HCT116 (cell line): Measurements from ENCODE around the gene NUP210. TPM values are rescaled to one million over a fixed set of nuclear protein-coding genes. Genes with fewer than 3 reads are reported as not detected.

Experiments
- ATAC-seq: fragments of 200-7000 bp; cut with Tn5 transposase; 2 replicates; pipeline ENCODE4 v1.9.1; 2020; ENCODE audit warnings: mild to moderate bottlenecking, moderate library complexity
- BruUV-seq: library from RNA; stranded (reverse); fragments of 400-500 nt; replicated peaks from 2 replicates; lab custom pipeline; 2021; lab: Mats Ljungman, UMichigan
- CTCF ChIA-PET: fragments of 300-600 bp; sonication (Branson Sonifier 250); formaldehyde crosslinking; loops from one replicate; lab custom pipeline; 2021; ENCODE audit warnings: antibody characterized with exemption; lab: Charles Lee
- POLR2A ChIA-PET: fragments of 300-600, 350-600 bp; sonication (Branson Sonifier 250); formaldehyde crosslinking; loops from one replicate; lab custom pipeline; 2021; ENCODE audit warnings: antibody characterized with exemption; lab: Charles Lee
- RAD21 ChIA-PET, 2 experiments: fragments of 300-600 bp; sonication (Branson Sonifier 250); formaldehyde crosslinking; loops; one replicate each; lab custom pipeline; 2023; ENCODE audit warnings: low total read pairs in 2 of 2; ENCODE audit not compliant: uncharacterized antibody in 2 of 2, unreplicated experiment in 2 of 2, low non-redundant PET in 1 of 2; lab: Charles Lee
- DNase-seq: peaks from one replicate; pipeline ENCODE4 v3.0.0-alpha.2; 2010; ENCODE audit warnings: low read depth, low spot score
- H2AFZ ChIP-seq: fragments of 200-600 bp; shearing (Covaris generic), sonication (generic); 2 replicates; pipeline ENCODE4 v1.6.1; 2017; ENCODE audit warnings: low read depth, mixed run types, mixed read lengths, antibody characterized with exemption, low read length; ENCODE audit not compliant: poor library complexity, severe bottlenecking
- H3K27ac ChIP-seq: 2 replicates; pipeline ENCODE4 v1.5.1; 2012; ENCODE audit warnings: low read depth, low read length
- H3K27me3 ChIP-seq: fragments of 200-600 bp; sonication (generic); 2 replicates; pipeline ENCODE4 v1.6.1; 2016; ENCODE audit warnings: mixed run types, low read length, mixed read lengths; ENCODE audit not compliant: insufficient read depth
- H3K36me3 ChIP-seq, 2 experiments: fragments of 200-500 bp in 1 of 2; fragments of 200-600 bp in 1 of 2; sonication (Bioruptor generic) in 1 of 2; sonication (generic) in 1 of 2; 2 replicates each; pipeline versions ENCODE4 v1.5.1 to v1.6.1; 2014 to 2016; ENCODE audit warnings: low read length in 2 of 2, inconsistent platforms in 1 of 2, mixed read lengths in 1 of 2, mixed run types in 1 of 2; ENCODE audit not compliant: insufficient read depth in 2 of 2, control insufficient read depth in 1 of 2
- H3K4me1 ChIP-seq, 2 experiments: fragments of 200-600 bp in 1 of 2; sonication (generic) in 1 of 2; 2 replicates each; pipeline versions ENCODE4 v1.5.1 to v1.6.1; 2012 to 2017; ENCODE audit warnings: low read length in 2 of 2, inconsistent platforms in 1 of 2, mild to moderate bottlenecking in 1 of 2, mixed read lengths in 1 of 2, mixed run types in 1 of 2, moderate library complexity in 1 of 2; ENCODE audit not compliant: insufficient read depth in 2 of 2, control insufficient read depth in 1 of 2
- H3K4me2 ChIP-seq: fragments of 200-600 bp; sonication (generic); 2 replicates; pipeline ENCODE4 v1.6.1; 2017; ENCODE audit warnings: mixed run types, low read length, mixed read lengths
- H3K4me3 ChIP-seq, 2 experiments: fragments of 200-600 bp in 1 of 2; sonication (generic) in 1 of 2; replicated peaks in 1 of 2; 2 replicates each; pipeline ENCODE4 v1.5.1; 2011 to 2016; ENCODE audit warnings: low read length in 2 of 2, control low read depth in 1 of 2, low read depth in 1 of 2, mild to moderate bottlenecking in 1 of 2, mixed read lengths in 1 of 2, mixed run types in 1 of 2
- H3K79me2 ChIP-seq: fragments of 200-600 bp; sonication (generic); 2 replicates; pipeline ENCODE4 v1.6.1; 2017; ENCODE audit warnings: mild to moderate bottlenecking, mixed run types, low read length, moderate library complexity, mixed read lengths; ENCODE audit not compliant: insufficient read depth
- H3K9ac ChIP-seq: fragments of 200-600 bp; sonication (generic); 2 replicates; pipeline ENCODE4 v1.6.1; 2016; ENCODE audit warnings: low read length, mixed read lengths
- H3K9me2 ChIP-seq: fragments of 200-600 bp; sonication (generic), shearing (Covaris generic); 2 replicates; pipeline ENCODE4 v1.6.1; 2017; ENCODE audit warnings: mixed run types, mild to moderate bottlenecking, moderate library complexity; ENCODE audit not compliant: insufficient read depth
- H3K9me3 ChIP-seq, 2 experiments: fragments of 200-500 bp in 1 of 2; fragments of 200-600 bp in 1 of 2; sonication (Bioruptor generic) in 1 of 2; sonication (generic) in 1 of 2; 2 replicates each; pipeline ENCODE4 v1.6.1; 2014 to 2017; ENCODE audit warnings: low read length in 2 of 2, mixed read lengths in 2 of 2, inconsistent platforms in 1 of 2, low read depth in 1 of 2, mild to moderate bottlenecking in 1 of 2, mixed run types in 1 of 2, moderate library complexity in 1 of 2; ENCODE audit not compliant: control insufficient read depth in 1 of 2, insufficient read depth in 1 of 2
- H4K20me1 ChIP-seq: fragments of 200-600 bp; sonication (generic), shearing (Covaris generic); 2 replicates; pipeline ENCODE4 v1.6.1; 2017; ENCODE audit warnings: mixed run types, mild to moderate bottlenecking, moderate library complexity; ENCODE audit not compliant: insufficient read depth
- CEBPB ChIP-seq: IDR thresholded peaks from 2 replicates; pipeline ENCODE4 v1.6.1; 2012; ENCODE audit warnings: low read depth
- EZH2 ChIP-seq: fragments of 200-600 bp; sonication (generic); IDR thresholded peaks from 2 replicates; pipeline ENCODE4 v1.6.1; 2017; ENCODE audit warnings: antibody characterized with exemption, mixed run types
- RAD21 ChIP-seq: IDR thresholded peaks from 2 replicates; pipeline ENCODE4 v1.6.1; 2012; ENCODE audit warnings: low read depth, mild to moderate bottlenecking
- REST ChIP-seq: IDR thresholded peaks from 2 replicates; pipeline ENCODE4 v1.6.1; 2012; ENCODE audit warnings: low read depth
- SRF ChIP-seq: IDR thresholded peaks from 2 replicates; pipeline ENCODE4 v1.6.1; 2012; ENCODE audit warnings: low read depth
- ZBTB33 ChIP-seq: IDR thresholded peaks from 2 replicates; pipeline ENCODE4 v1.6.1; 2011; ENCODE audit warnings: mild to moderate bottlenecking, low read length, moderate library complexity; ENCODE audit not compliant: insufficient replicate concordance; ENCODE audit errors: extremely low read depth
- intact Hi-C: fragments of 100-400 bp; cut with micrococcal nuclease; formaldehyde crosslinking; loops from 2 replicates; pipeline ENCODE4 v1.10.0; 2022
- total RNA-seq: library from RNA; stranded (reverse); gene quantifications from one replicate; pipeline ENCODE4 v1.2.1, GENCODE V29; 2021; ENCODE audit not compliant: unreplicated experiment

The NUP210 gene
- total RNA-seq, 1 experiment from 2014 or later: 74.9 TPM

- Histone ChIP-seq H3K4me2 (no peak overlapping the region), H3K4me3 (no peak overlapping the region), H4K20me1 (no peaks in the 10 kb centered on the region), H3K36me3 (no peaks in the 10 kb centered on the region), H2AFZ (no peak overlapping the region), H3K9ac (no peak overlapping the region), H3K27ac (no peak overlapping the region), H3K27me3 (no peaks in the 10 kb centered on the region), H3K9me2 (no peaks in the 10 kb centered on the region), H3K9me3 (no peaks in the 10 kb centered on the region), H3K4me1 (peaks cover 11 to 17% of the 10 kb centered on the region in 2 experiments), H3K79me2 (no peaks in the 10 kb centered on the region)
- intact Hi-C loops: no loop called here
- ChIA-PET RAD21 (no interaction called here), POLR2A (no interaction called here), CTCF (no interaction called here)
- TF ChIP-seq ZBTB33: no peak
- no peak for TF ChIP-seq RAD21
- no peak for TF ChIP-seq EZH2
- no peak for TF ChIP-seq CEBPB
- TF ChIP-seq REST: no peak
- no peak for TF ChIP-seq SRF
- DNase-seq: no peak
- ATAC-seq: no peak
- BruUV-seq: no TSS peak
Measured at GRCh38 chr3:13275376-13276005, 144.6 kb downstream of the NUP210 start.
